Adrenal gland (tissue), 5 donors: ENCODE measurements around the gene STOM.

Experiments used
- CTCF ChIP-seq, 6 experiments: fragments of 450-650 bp in 4 of 6; fragments of 200-600 bp in 2 of 6; sonication (generic) in 1 of 6; IDR thresholded peaks; 1 replicate in 5 of 6; 2 replicates in 1 of 6; pipeline versions ENCODE4 v1.5.1 to v1.8.0; 2016 to 2021; ENCODE audit warnings: antibody characterized with exemption in 6 of 6, mild to moderate bottlenecking in 2 of 6, moderate library complexity in 1 of 6
- POLR2A ChIP-seq, 2 donors: fragments of 450-650 bp; IDR thresholded peaks; one replicate each; pipeline ENCODE4 v1.6.1; 2017; ENCODE audit warnings: antibody characterized with exemption in 2 of 2, mild to moderate bottlenecking in 2 of 2, moderate library complexity in 1 of 2
- donor health status: DM: no; HTN: no; CAD: no.

- no peak for TF ChIP-seq POLR2A (IDR thresholded peaks at IDR 0.05)
- TF ChIP-seq CTCF (IDR thresholded peaks at IDR 0.05): no peak
Observed at GRCh38 chr9:121368138-121368522, 1.9 kb downstream of the STOM start.
